Measurements from ENCODE around the gene RPL37.

RPL37 gene

GRCh38 chr5:40847525-40847924 lies 12.5 kb upstream of the RPL37 start:
- H3K27ac Mint-ChIP-seq: no peak overlapping the region
- H3K36me3 Mint-ChIP-seq (ENCODE audit: low read depth): peaks cover 4% of the 10 kb centered on the region
- H3K27me3 Mint-ChIP-seq: peaks cover 7% of the 10 kb centered on the region
- no peak overlapping the region for H3K4me3 Mint-ChIP-seq
- H3K9me3 Mint-ChIP-seq: no peaks in the 10 kb centered on the region
- H3K4me1 Mint-ChIP-seq (ENCODE audit: low read depth): no peaks in the 10 kb centered on the region

GRCh38 chr5:40846371-40846770 lies 11.3 kb upstream of the RPL37 start:
- H3K9me3 Mint-ChIP-seq: no peaks in the 10 kb centered on the region
- H3K36me3 Mint-ChIP-seq (ENCODE audit: low read depth): peaks cover 4% of the 10 kb centered on the region
- peaks cover 10% of the 10 kb centered on the region for H3K27me3 Mint-ChIP-seq
- H3K4me1 Mint-ChIP-seq (ENCODE audit: low read depth): peaks cover 5% of the 10 kb centered on the region
- H3K4me3 Mint-ChIP-seq: no peak overlapping the region
- H3K27ac Mint-ChIP-seq: no peak overlapping the region

- H3K36me3 Mint-ChIP-seq (ENCODE audit: low read depth): peaks cover 4% of the 10 kb centered on the region
- peaks cover 14% of the 10 kb centered on the region for H3K4me1 Mint-ChIP-seq (ENCODE audit: low read depth)
- no peaks in the 10 kb centered on the region for H3K9me3 Mint-ChIP-seq
- H3K4me3 Mint-ChIP-seq: no peak overlapping the region
- H3K27me3 Mint-ChIP-seq: peaks cover 11% of the 10 kb centered on the region
- no peak overlapping the region for H3K27ac Mint-ChIP-seq
Observed at GRCh38 chr5:40844565-40844964, 9.5 kb upstream of the RPL37 start.

- H3K4me1 Mint-ChIP-seq (ENCODE audit: low read depth): peaks cover 16% of the 10 kb centered on the region
- no peak overlapping the region for H3K27ac Mint-ChIP-seq
- peaks cover 11% of the 10 kb centered on the region for H3K27me3 Mint-ChIP-seq
- no peak overlapping the region for H3K4me3 Mint-ChIP-seq
- no peaks in the 10 kb centered on the region for H3K9me3 Mint-ChIP-seq
- H3K36me3 Mint-ChIP-seq (ENCODE audit: low read depth): peaks cover 4% of the 10 kb centered on the region
Observed at GRCh38 chr5:40842351-40842750, 7.3 kb upstream of the RPL37 start.

- H3K4me1 Mint-ChIP-seq (ENCODE audit: low read depth): peaks cover 18% of the 10 kb centered on the region
- H3K9me3 Mint-ChIP-seq: no peaks in the 10 kb centered on the region
- H3K4me3 Mint-ChIP-seq: peak within 1 kb of the TSS; percentile 88
- peaks cover 11% of the 10 kb centered on the region for H3K27me3 Mint-ChIP-seq
- H3K36me3 Mint-ChIP-seq (ENCODE audit: low read depth): peaks cover 4% of the 10 kb centered on the region
- peak within 1 kb of the TSS; percentile 82 for H3K27ac Mint-ChIP-seq
Observed at GRCh38 chr5:40841068-40841805, 6.2 kb upstream of the RPL37 start, which contains the start of gene CARD6. TSS of gene CARD6 (plus strand) at chr5:40841367. CDS start at chr5:40841383, 16 bp downstream.

GRCh38 chr5:40838086-40838485 lies 3.1 kb upstream of the RPL37 start:
- Mint-ChIP-seq H3K27me3 (peaks cover 5% of the 10 kb centered on the region), H3K4me3 (no peak overlapping the region), H3K36me3 (ENCODE audit: low read depth) (peaks cover 24% of the 10 kb centered on the region), H3K4me1 (ENCODE audit: low read depth) (peaks cover 40% of the 10 kb centered on the region), H3K27ac (no peak overlapping the region), H3K9me3 (no peaks in the 10 kb centered on the region)

GRCh38 chr5:40834391-40834848 lies 602 bp downstream of the RPL37 start:
- Mint-ChIP-seq H3K4me3 (peak overlapping the region; percentile 97), H3K27me3 (no peaks in the 10 kb centered on the region), H3K36me3 (ENCODE audit: low read depth) (peaks cover 61% of the 10 kb centered on the region), H3K4me1 (ENCODE audit: low read depth) (peaks cover 60% of the 10 kb centered on the region), H3K9me3 (no peaks in the 10 kb centered on the region), H3K27ac (peak overlapping the region; percentile 100)

GRCh38 chr5:40833712-40834229 lies 1.3 kb downstream of the RPL37 start:
- Mint-ChIP-seq H3K27ac (peak overlapping the region; percentile 100), H3K9me3 (no peaks in the 10 kb centered on the region), H3K36me3 (ENCODE audit: low read depth) (peaks cover 67% of the 10 kb centered on the region), H3K27me3 (no peaks in the 10 kb centered on the region), H3K4me1 (ENCODE audit: low read depth) (peaks cover 66% of the 10 kb centered on the region), H3K4me3 (peak overlapping the region; percentile 97)

GRCh38 chr5:40832345-40832744 lies 2.7 kb downstream of the RPL37 start:
- Mint-ChIP-seq H3K27ac (peak overlapping the region; percentile 100), H3K36me3 (ENCODE audit: low read depth) (peaks cover 81% of the 10 kb centered on the region), H3K9me3 (no peaks in the 10 kb centered on the region), H3K4me3 (peak overlapping the region; percentile 97), H3K4me1 (ENCODE audit: low read depth) (peaks cover 78% of the 10 kb centered on the region), H3K27me3 (no peaks in the 10 kb centered on the region)

- H3K4me3 Mint-ChIP-seq: peak overlapping the region; percentile 97
- peaks cover 79% of the 10 kb centered on the region for H3K4me1 Mint-ChIP-seq (ENCODE audit: low read depth)
- H3K27me3 Mint-ChIP-seq: no peaks in the 10 kb centered on the region
- H3K27ac Mint-ChIP-seq: peak overlapping the region; percentile 100
- peaks cover 89% of the 10 kb centered on the region for H3K36me3 Mint-ChIP-seq (ENCODE audit: low read depth)
- H3K9me3 Mint-ChIP-seq: no peaks in the 10 kb centered on the region
Observed at GRCh38 chr5:40831346-40832210, 3.4 kb downstream of the RPL37 start.

- peak overlapping the region; percentile 54 for H3K27ac Mint-ChIP-seq
- H3K4me1 Mint-ChIP-seq (ENCODE audit: low read depth): peaks cover 69% of the 10 kb centered on the region
- peak overlapping the region; percentile 68 for H3K4me3 Mint-ChIP-seq
- no peaks in the 10 kb centered on the region for H3K9me3 Mint-ChIP-seq
- peaks cover 87% of the 10 kb centered on the region for H3K36me3 Mint-ChIP-seq (ENCODE audit: low read depth)
- H3K27me3 Mint-ChIP-seq: no peaks in the 10 kb centered on the region
Observed at GRCh38 chr5:40829748-40830533, 5.1 kb downstream of the RPL37 start.

GRCh38 chr5:40828690-40829661 lies 6.0 kb downstream of the RPL37 start:
- no peaks in the 10 kb centered on the region for H3K9me3 Mint-ChIP-seq
- H3K27ac Mint-ChIP-seq: peak overlapping the region; percentile 81
- H3K27me3 Mint-ChIP-seq: no peaks in the 10 kb centered on the region
- H3K4me1 Mint-ChIP-seq (ENCODE audit: low read depth): peaks cover 62% of the 10 kb centered on the region
- peak overlapping the region; percentile 56 for H3K4me3 Mint-ChIP-seq
- H3K36me3 Mint-ChIP-seq (ENCODE audit: low read depth): peaks cover 77% of the 10 kb centered on the region

GRCh38 chr5:40828021-40828631 lies 6.9 kb downstream of the RPL37 start:
- Mint-ChIP-seq H3K4me1 (ENCODE audit: low read depth) (peaks cover 56% of the 10 kb centered on the region), H3K4me3 (peak overlapping the region; percentile 56), H3K36me3 (ENCODE audit: low read depth) (peaks cover 69% of the 10 kb centered on the region), H3K27me3 (no peaks in the 10 kb centered on the region), H3K9me3 (no peaks in the 10 kb centered on the region), H3K27ac (peak overlapping the region; percentile 81)
